22Rv1 (cell line): Measurements from ENCODE around the gene DMRTC1.
"Not testable (repeated sequence)": the region's sequence is repeated elsewhere in the genome, so short reads cannot be mapped to it uniquely, and the experiment has no call there.

Experiments used
- H3K27ac ChIP-seq: fragments of 450-650 bp; 2 replicates; pipeline ENCODE4 v1.5.1; 2017

The DMRTC1 gene

DNA sequence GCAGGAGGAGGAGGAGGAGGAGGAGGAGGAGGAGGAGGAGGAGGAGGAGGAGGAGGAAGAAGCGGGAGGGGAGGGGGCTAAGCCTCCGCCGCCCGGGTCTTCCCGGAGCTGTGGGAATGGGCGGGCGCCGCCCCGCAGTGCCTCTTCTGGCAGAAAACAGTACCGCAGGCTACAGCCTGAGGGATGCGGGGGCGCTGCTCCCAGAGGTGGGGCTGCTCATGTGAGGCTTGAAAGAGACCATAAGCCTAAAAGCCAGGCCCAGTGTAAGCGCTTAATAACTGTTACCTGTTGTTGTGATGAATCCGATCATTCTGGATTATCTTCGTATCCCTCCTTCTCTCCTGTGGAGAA is at the start of gene DMRTC1:
DMRTC1 (minus strand) TSS at position 19 of the 351 bp plus-strand sequence. CDS start 68,143 bp downstream, outside the sequence.
- not testable (repeated sequence) for H3K27ac ChIP-seq

DNA sequence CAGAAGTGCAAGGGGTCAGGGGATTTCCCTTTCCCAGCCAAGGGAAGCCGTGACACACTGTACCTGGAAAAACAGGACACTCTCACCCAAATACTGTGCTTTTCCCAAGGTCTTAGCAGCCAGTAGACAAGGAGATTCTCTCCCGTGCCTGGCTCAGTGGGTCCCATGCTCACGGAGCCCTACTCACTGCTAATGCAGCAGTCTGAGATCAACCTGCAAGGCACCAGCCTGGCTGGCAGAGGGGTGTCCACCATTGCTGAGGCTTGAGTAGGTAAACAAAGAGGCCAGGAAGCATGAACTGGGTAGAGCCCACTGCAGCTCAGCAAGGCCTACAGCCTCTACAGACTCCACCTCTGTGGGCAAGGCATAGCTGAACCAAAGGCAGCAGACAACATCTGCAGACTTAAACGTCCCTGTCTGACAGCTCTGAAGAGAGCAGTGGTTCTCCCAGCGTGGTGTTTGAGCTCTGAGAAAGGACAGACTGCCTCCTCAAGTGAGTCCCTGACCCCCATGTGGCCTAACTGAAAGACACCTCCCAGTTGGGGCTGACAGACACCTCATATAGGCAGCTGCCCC is 37.3 kb upstream of the DMRTC1 start:
- not testable (repeated sequence) for H3K27ac ChIP-seq

DNA sequence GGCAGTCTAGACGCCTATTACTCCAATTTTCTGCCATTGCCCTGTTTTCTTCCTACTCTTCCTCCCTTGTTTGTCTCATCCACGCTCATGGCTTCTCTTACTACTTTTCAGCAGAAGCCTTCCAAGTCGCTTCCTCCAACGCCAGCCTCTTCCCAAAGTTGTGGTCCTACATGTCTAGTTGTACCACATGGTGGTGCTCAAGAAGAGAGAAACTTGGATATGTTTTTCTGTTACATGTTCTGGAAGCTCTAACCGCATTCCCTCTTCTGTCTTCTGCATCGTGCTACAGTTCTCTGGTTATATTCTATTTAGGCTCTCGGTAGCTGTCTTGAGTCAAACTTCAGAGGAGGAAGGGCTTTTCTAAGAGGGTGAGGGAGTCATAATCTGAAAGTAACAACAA is 31.2 kb upstream of the DMRTC1 start:
- not testable (repeated sequence) for H3K27ac ChIP-seq

DNA sequence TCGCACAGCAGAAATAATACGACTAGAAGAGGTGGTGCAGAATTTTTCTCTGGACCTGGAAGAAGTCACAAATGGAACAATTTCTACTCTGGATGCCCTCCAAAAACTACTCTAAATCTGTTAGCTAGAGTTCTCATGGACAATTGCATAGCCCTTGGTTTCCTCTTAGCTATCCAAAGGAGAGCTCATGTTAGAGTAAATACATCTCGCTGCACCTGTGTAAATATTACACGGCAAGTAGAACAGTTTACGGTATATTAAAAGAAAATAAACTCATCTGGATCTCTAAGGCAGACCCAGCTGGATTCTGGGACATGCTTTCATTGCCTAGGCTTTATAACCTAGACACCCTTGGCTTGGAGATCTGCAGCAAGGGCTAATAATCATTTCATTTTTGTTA is 28.2 kb upstream of the DMRTC1 start:
- not testable (repeated sequence) for H3K27ac ChIP-seq

- H3K27ac ChIP-seq, result not testable (repeated sequence)
Measured at GRCh38 chrX:72959971-72960370, 16.3 kb upstream of the DMRTC1 start.

GRCh38 chrX:72943035-72943818 is 410 bp downstream of the DMRTC1 start:
- H3K27ac ChIP-seq, result not testable (repeated sequence)

- not testable (repeated sequence) for H3K27ac ChIP-seq
Measured at GRCh38 chrX:72942272-72942671, 1.4 kb downstream of the DMRTC1 start.

- H3K27ac ChIP-seq, result not testable (repeated sequence)
Measured at GRCh38 chrX:72937906-72938305, 5.7 kb downstream of the DMRTC1 start, which contains the start of gene FAM236A. TSS of gene FAM236A (plus strand) at chrX:72938206. CDS start at chrX:72938263, 57 bp downstream.

GRCh38 chrX:72936882-72937455 is 6.7 kb downstream of the DMRTC1 start:
- H3K27ac ChIP-seq, result not testable (repeated sequence)

DNA sequence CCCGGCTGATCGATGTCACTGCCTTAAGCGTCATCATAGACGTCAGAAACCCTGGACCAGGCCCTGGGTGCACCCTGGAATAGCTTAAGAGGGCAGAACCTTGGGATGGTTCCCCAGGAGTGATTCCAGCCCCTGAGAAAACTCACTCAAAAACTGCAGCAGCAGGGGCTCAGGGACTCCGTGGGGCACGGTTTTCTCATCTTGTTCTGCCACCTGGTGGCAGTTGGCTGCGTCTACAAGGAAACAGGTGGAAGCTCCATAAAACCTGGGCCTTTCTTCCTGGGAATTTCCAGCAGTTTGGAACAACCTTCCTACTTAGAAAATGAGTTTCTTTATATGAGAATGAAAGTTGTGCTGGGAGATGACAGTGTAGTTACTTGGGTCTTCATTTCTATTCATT is 7.2 kb downstream of the DMRTC1 start:
- not testable (repeated sequence) for H3K27ac ChIP-seq

- not testable (repeated sequence) for H3K27ac ChIP-seq
Measured at GRCh38 chrX:72932283-72932682, 11.4 kb downstream of the DMRTC1 start.

GRCh38 chrX:72916096-72916495 is 27.5 kb downstream of the DMRTC1 start:
- not testable (repeated sequence) for H3K27ac ChIP-seq

- H3K27ac ChIP-seq, result not testable (repeated sequence)
Measured at GRCh38 chrX:72912315-72912714, 31.3 kb downstream of the DMRTC1 start, which contains the start of gene FAM236C. TSS of gene FAM236C (plus strand) at chrX:72912615. CDS start at chrX:72912715, 100 bp downstream.

GRCh38 chrX:72889740-72890139 is 53.9 kb downstream of the DMRTC1 start:
- H3K27ac ChIP-seq, result not testable (repeated sequence)

DNA sequence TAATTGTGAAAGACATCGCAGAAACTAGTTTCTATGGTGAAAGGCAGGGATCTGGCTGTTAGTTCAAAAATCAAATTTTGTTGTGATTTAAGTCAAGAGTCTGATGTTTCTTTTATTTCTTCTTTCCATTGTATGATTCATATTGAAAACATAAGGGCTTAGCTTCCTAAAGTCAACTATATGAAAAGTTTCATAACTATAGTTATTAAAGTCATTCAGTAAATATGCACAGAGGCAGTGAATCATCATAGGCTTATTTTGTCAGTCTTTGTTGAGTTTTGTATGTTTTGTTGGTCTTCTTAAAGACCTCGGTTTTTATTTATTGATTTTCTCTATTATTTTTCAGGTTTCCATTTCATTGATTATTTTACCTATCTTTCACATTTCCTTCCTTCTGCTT is 60.7 kb downstream of the DMRTC1 start:
- H3K27ac ChIP-seq, result not testable (repeated sequence)

- not testable (repeated sequence) for H3K27ac ChIP-seq
Measured at GRCh38 chrX:72837532-72837931, 106.1 kb downstream of the DMRTC1 start.

GRCh38 chrX:72830701-72831100 is 112.9 kb downstream of the DMRTC1 start:
- not testable (repeated sequence) for H3K27ac ChIP-seq
